Liver (tissue), 9 donors: ENCODE measurements around the gene DNAJC7. TPM values are rescaled to one million over a fixed set of nuclear protein-coding genes. Genes with fewer than 3 reads are reported as not detected.

Experiments
- DNase-seq: peaks from one replicate; pipeline ENCODE4 v3.0.0-alpha.2; 2017; ENCODE audit warnings: low spot score
- H3K27ac ChIP-seq, 2 donors: one replicate each; pipeline ENCODE4 v1.7.0; 2013; ENCODE audit warnings: inconsistent platforms in 2 of 2, low read length in 2 of 2, control low read depth in 1 of 2, low read depth in 1 of 2, mild to moderate bottlenecking in 1 of 2
- H3K27me3 ChIP-seq, 4 donors: one replicate each; pipeline versions ENCODE4 v1.6.1 to v1.7.0; 2013; ENCODE audit warnings: low read length in 3 of 4, inconsistent platforms in 1 of 4, mild to moderate bottlenecking in 1 of 4, moderate library complexity in 1 of 4; ENCODE audit not compliant: control insufficient read depth in 4 of 4, insufficient read depth in 4 of 4
- H3K36me3 ChIP-seq, 4 donors: one replicate each; pipeline versions ENCODE4 v1.6.1 to v1.7.0; 2013; ENCODE audit warnings: low read length in 3 of 4, mild to moderate bottlenecking in 3 of 4, low read depth in 1 of 4, moderate library complexity in 1 of 4; ENCODE audit not compliant: control insufficient read depth in 4 of 4, insufficient read depth in 3 of 4
- H3K4me1 ChIP-seq, 4 donors: one replicate each; pipeline versions ENCODE4 v1.6.1 to v1.7.0; 2013; ENCODE audit warnings: low read length in 3 of 4, mild to moderate bottlenecking in 3 of 4, moderate library complexity in 1 of 4; ENCODE audit not compliant: control insufficient read depth in 4 of 4, insufficient read depth in 4 of 4
- H3K4me3 ChIP-seq, 3 donors: one replicate each; pipeline versions ENCODE4 v1.6.1 to v1.7.0; 2013; ENCODE audit warnings: low read length in 3 of 3, control low read depth in 1 of 3, low read depth in 1 of 3, mild to moderate bottlenecking in 1 of 3
- H3K9ac ChIP-seq, 2 donors: one replicate each; pipeline ENCODE4 v1.7.0; 2013; ENCODE audit warnings: low read length in 2 of 2, mild to moderate bottlenecking in 2 of 2, moderate library complexity in 2 of 2, control low read depth in 1 of 2, low read depth in 1 of 2
- H3K9me3 ChIP-seq, 4 donors: one replicate each; pipeline versions ENCODE4 v1.6.1 to v1.7.0; 2013; ENCODE audit warnings: low read length in 3 of 4; ENCODE audit not compliant: control insufficient read depth in 4 of 4
- ATF3 ChIP-seq: IDR thresholded peaks from 2 replicates; pipeline ENCODE4 v1.6.1; 2016; ENCODE audit warnings: antibody characterized with exemption
- CTCF ChIP-seq: fragments of 150-350 bp; IDR thresholded peaks from 2 replicates; pipeline ENCODE4 v1.5.1; 2017; ENCODE audit warnings: improper control_type of control experiment, low read depth, low read length; ENCODE audit not compliant: missing input control
- EGR1 ChIP-seq, 2 donors: IDR thresholded peaks; 2 replicates each; pipeline ENCODE4 v1.6.1; 2016 to 2018; ENCODE audit warnings: antibody characterized with exemption in 2 of 2, low read depth in 2 of 2
- FOXA1 ChIP-seq: IDR thresholded peaks from 2 replicates; pipeline ENCODE4 v1.6.1; 2016; ENCODE audit warnings: antibody characterized with exemption
- FOXA2 ChIP-seq: IDR thresholded peaks from 2 replicates; pipeline ENCODE4 v1.6.1; 2016; ENCODE audit warnings: antibody characterized with exemption
- GABPA ChIP-seq, 2 donors: IDR thresholded peaks in 1 of 2; conservative IDR thresholded peaks in 1 of 2; 2 replicates each; pipeline ENCODE4 v1.6.1; 2016; ENCODE audit warnings: antibody characterized with exemption in 2 of 2, mild to moderate bottlenecking in 1 of 2, moderate library complexity in 1 of 2
- HNF4A ChIP-seq, 2 donors: conservative IDR thresholded peaks; 2 replicates each; pipeline ENCODE4 v1.6.1; 2016; ENCODE audit warnings: antibody characterized with exemption in 2 of 2, mild to moderate bottlenecking in 2 of 2
- HNF4G ChIP-seq: IDR thresholded peaks from 2 replicates; pipeline ENCODE4 v1.6.1; 2016; ENCODE audit warnings: antibody characterized with exemption
- NR2F2 ChIP-seq: IDR thresholded peaks from 2 replicates; pipeline ENCODE4 v1.6.1; 2016; ENCODE audit warnings: antibody characterized with exemption
- RAD21 ChIP-seq, 2 donors: IDR thresholded peaks; 2 replicates each; pipeline ENCODE4 v1.6.1; 2016; ENCODE audit warnings: antibody characterized with exemption in 2 of 2, mild to moderate bottlenecking in 2 of 2
- RXRA ChIP-seq, 2 donors: IDR thresholded peaks; 2 replicates each; pipeline ENCODE4 v1.6.1; 2017 to 2018; ENCODE audit warnings: antibody characterized with exemption in 2 of 2, mild to moderate bottlenecking in 1 of 2
- SP1 ChIP-seq: IDR thresholded peaks from 2 replicates; pipeline ENCODE4 v1.6.1; 2018; ENCODE audit warnings: antibody characterized with exemption, mild to moderate bottlenecking
- TAF1 ChIP-seq: conservative IDR thresholded peaks from 2 replicates; pipeline ENCODE4 v1.6.1; 2016; ENCODE audit warnings: antibody characterized with exemption, mild to moderate bottlenecking
- YY1 ChIP-seq: IDR thresholded peaks from 2 replicates; pipeline ENCODE4 v1.6.1; 2016; ENCODE audit warnings: antibody characterized with exemption, mild to moderate bottlenecking
- ZBTB33 ChIP-seq: IDR thresholded peaks from 2 replicates; pipeline ENCODE4 v1.6.1; 2016; ENCODE audit warnings: antibody characterized with exemption
- WGBS: extraction: QIAGEN DNeasy Blood & Tissue Kit; methylation state at CpG from one replicate; pipeline ENCODE4 v1.1.7; 2013; 5-methylcytosine and 5-hydroxymethylcytosine counted together
- polyA plus RNA-seq, 2 donors: library from polyadenylated mRNA; stranded (reverse) in 1 of 2; unstranded in 1 of 2; fragments of 200-250 nt in 1 of 2; fragments of >200 nt in 1 of 2; fragmentation: Nextera tagmentation in 1 of 2; extraction: Ambion mirVana in 1 of 2; gene quantifications; one replicate each; pipeline versions ENCODE4 v1.2.1 to v1.2.3, GENCODE V29; 2013 to 2015
- total RNA-seq, 2 donors: library from RNA; depleted of rRNA; stranded (reverse); fragments of >200 nt; gene quantifications; one replicate each; pipeline ENCODE4 v1.2.3, GENCODE V29; 2014
- TF ChIP-seq, protein P1 (sequence below): IDR thresholded peaks from 2 replicates; pipeline ENCODE4 v1.6.1; 2016; ENCODE audit warnings: antibody characterized with exemption, mild to moderate bottlenecking
- TF ChIP-seq, protein P2 (sequence below): IDR thresholded peaks from 2 replicates; pipeline ENCODE4 v1.6.1; 2016; ENCODE audit warnings: antibody characterized with exemption
- donor health status: healthy.
- donor health status: healthy.
- donor health status: healthy.
- donor health status: healthy.
- donor health status: healthy.

DNAJC7 gene
- total and polyA plus RNA-seq, 4 donors = 28.7 to 33.9 (median 30.6) TPM

DNA sequence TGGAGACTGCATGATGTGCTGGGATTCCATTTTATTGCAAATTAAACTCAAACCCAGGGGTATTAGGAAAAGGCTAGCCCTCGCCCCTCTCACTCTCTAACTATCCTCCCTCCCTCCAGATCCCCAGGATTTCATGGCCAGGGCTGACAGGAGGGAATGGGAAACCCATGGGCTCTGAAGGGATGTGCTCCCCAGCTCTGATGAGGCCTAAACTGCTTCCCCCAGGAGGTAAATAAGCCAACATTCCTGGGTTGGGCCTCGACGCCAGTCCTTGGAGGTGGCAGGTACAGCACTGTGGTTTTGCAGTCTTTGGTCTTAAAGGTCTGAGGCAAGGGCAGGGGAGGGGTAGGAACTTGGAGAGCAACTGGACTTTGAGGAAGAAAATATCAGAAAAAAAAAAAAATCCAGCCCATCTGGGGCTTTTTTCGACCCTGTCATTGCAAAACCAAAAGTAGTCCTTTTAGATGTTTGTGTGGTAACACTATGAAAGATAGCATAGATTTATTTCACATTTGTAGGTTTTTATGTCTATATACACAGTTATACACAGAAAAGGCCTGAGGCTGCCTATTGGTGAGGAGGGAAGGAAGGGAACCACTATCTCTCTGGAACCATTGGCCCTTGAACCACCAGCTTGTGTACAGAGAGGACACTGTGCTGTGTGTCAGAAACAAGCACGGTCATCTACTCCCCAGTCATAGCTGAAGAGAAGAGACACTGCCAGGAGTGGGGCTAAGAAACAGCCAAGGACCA is 21.2 kb upstream of the DNAJC7 start (continued):
- TF ChIP-seq, protein P1, sequence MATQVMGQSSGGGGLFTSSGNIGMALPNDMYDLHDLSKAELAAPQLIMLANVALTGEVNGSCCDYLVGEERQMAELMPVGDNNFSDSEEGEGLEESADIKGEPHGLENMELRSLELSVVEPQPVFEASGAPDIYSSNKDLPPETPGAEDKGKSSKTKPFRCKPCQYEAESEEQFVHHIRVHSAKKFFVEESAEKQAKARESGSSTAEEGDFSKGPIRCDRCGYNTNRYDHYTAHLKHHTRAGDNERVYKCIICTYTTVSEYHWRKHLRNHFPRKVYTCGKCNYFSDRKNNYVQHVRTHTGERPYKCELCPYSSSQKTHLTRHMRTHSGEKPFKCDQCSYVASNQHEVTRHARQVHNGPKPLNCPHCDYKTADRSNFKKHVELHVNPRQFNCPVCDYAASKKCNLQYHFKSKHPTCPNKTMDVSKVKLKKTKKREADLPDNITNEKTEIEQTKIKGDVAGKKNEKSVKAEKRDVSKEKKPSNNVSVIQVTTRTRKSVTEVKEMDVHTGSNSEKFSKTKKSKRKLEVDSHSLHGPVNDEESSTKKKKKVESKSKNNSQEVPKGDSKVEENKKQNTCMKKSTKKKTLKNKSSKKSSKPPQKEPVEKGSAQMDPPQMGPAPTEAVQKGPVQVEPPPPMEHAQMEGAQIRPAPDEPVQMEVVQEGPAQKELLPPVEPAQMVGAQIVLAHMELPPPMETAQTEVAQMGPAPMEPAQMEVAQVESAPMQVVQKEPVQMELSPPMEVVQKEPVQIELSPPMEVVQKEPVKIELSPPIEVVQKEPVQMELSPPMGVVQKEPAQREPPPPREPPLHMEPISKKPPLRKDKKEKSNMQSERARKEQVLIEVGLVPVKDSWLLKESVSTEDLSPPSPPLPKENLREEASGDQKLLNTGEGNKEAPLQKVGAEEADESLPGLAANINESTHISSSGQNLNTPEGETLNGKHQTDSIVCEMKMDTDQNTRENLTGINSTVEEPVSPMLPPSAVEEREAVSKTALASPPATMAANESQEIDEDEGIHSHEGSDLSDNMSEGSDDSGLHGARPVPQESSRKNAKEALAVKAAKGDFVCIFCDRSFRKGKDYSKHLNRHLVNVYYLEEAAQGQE = no peak

DNA sequence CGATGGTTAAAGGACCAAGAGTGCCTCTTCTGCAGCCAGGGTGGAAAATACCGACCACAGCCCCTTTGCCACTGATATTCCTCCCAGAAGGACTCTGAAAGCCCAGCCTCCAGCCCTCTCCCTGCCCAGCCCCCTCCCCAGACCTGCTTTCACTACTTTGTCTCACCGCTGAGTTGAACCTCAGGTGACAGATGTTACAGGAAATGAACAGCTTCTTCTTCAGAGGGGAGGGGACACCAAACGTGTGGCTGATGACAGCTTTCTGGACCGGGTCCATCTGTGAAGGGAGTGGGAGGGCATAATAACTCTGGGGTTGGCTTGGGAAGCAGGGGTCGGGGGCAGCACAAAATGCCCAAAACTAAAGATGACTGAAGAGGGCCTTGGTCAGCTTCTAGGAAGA is 16.8 kb upstream of the DNAJC7 start:
- WGBS = 55% methylated on average over 6 of the region's 6 CpGs
- Histone ChIP-seq H3K27me3 (no peaks in the 10 kb centered on the region), H3K9me3 (no peaks in the 10 kb centered on the region), H3K27ac (no peak overlapping the region), H3K9ac (no peak overlapping the region), H3K4me3 (no peak overlapping the region), H3K36me3 (no peaks in the 10 kb centered on the region), H3K4me1 (peaks cover 0 to 7% (median 2%) of the 10 kb centered on the region in 4 donors)
- no peak for TF ChIP-seq YY1
- no peak for TF ChIP-seq GABPA (IDR thresholded peaks at IDR 0.05 in 1 of 2, conservative IDR thresholded peaks at IDR 0.05 in 1 of 2)
- TF ChIP-seq, protein P2, sequence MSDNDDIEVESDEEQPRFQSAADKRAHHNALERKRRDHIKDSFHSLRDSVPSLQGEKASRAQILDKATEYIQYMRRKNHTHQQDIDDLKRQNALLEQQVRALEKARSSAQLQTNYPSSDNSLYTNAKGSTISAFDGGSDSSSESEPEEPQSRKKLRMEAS = no peak
- no peak for TF ChIP-seq TAF1
- TF ChIP-seq RXRA (IDR thresholded peaks at IDR 0.05) = no peak
- no peak for TF ChIP-seq RAD21 (IDR thresholded peaks at IDR 0.05)
- TF ChIP-seq HNF4A (conservative IDR thresholded peaks at IDR 0.05) = no peak
- no peak for TF ChIP-seq ZBTB33
- TF ChIP-seq SP1 = no peak
- no peak for TF ChIP-seq HNF4G
- TF ChIP-seq, protein P1 = no peak
- no peak for TF ChIP-seq NR2F2
- no peak for TF ChIP-seq FOXA2
- no peak for TF ChIP-seq CTCF
- TF ChIP-seq FOXA1 = no peak
- TF ChIP-seq ATF3 = no peak
- TF ChIP-seq EGR1 (IDR thresholded peaks at IDR 0.05; ENCODE audit: low read depth in 2 of 2) = no peak
- no peak for DNase-seq
